ENCODE results near the gene COX5B. TPM values are rescaled to one million over a fixed set of nuclear protein-coding genes. Genes with fewer than 3 reads are reported as not detected.
A peak's percentile ranks its signal among the peaks of the same experiment; 100 is the strongest.

COX5B gene
- total RNA-seq, 2 donors from 2014 or later, result 211 to 233 TPM

DNA sequence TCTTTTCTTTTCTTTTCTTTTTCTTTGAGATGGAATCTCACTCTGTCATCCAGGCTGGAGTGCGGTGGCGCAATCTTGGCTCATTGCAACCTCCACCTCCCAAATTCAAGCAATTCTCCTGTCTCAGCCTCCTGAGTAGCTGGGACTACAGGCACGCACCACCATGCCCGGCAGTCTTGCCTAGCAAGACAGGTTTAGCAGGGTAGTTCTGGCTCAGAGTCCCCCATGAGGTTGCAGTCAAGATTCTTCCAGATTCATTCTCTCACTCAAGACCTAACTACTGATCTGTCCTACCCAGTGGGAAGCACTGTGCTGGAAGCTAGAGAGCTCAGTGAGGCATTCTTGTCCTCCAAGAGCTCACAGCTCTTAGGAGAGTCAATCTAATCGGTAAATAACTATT lies 49.9 kb downstream of the COX5B start:
- H3K4me3 ChIP-seq (ENCODE audit: low read length), result no peak overlapping the region
- Mint-ChIP-seq H3K4me3 (no peak overlapping the region), H3K36me3 (ENCODE audit: low read depth) (no peaks in the 10 kb centered on the region), H3K9me3 (no peaks in the 10 kb centered on the region), H3K27ac (no peak overlapping the region), H3K27me3 (ENCODE audit: insufficient read depth) (no peaks in the 10 kb centered on the region), H3K4me1 (peaks cover 30% of the 10 kb centered on the region)
- no peaks in the 10 kb centered on the region for H3K27me3 ChIP-seq (ENCODE audit: control insufficient read depth, insufficient read depth, low read length, poor library complexity, severe bottlenecking)
- peaks cover 2% of the 10 kb centered on the region for H3K4me1 ChIP-seq (ENCODE audit: control insufficient read depth, insufficient read depth, low read length)
- 89 to 100% methylated on average over 4 to 5 of the region's 5 CpGs for WGBS, 2 experiments (ENCODE audit: insufficient coverage in 1 of 2, insufficient read length in 1 of 2)
- TF ChIP-seq, protein P1, sequence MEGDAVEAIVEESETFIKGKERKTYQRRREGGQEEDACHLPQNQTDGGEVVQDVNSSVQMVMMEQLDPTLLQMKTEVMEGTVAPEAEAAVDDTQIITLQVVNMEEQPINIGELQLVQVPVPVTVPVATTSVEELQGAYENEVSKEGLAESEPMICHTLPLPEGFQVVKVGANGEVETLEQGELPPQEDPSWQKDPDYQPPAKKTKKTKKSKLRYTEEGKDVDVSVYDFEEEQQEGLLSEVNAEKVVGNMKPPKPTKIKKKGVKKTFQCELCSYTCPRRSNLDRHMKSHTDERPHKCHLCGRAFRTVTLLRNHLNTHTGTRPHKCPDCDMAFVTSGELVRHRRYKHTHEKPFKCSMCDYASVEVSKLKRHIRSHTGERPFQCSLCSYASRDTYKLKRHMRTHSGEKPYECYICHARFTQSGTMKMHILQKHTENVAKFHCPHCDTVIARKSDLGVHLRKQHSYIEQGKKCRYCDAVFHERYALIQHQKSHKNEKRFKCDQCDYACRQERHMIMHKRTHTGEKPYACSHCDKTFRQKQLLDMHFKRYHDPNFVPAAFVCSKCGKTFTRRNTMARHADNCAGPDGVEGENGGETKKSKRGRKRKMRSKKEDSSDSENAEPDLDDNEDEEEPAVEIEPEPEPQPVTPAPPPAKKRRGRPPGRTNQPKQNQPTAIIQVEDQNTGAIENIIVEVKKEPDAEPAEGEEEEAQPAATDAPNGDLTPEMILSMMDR (conservative IDR thresholded peaks at IDR 0.05), result no peak
- H3K9me3 ChIP-seq (ENCODE audit: control insufficient read depth, low read length), result no peaks in the 10 kb centered on the region
- no peak overlapping the region for H3K9ac ChIP-seq (ENCODE audit: extremely low read depth, low read length, poor library complexity, severe bottlenecking)
- no peaks in the 10 kb centered on the region for H3K36me3 ChIP-seq (ENCODE audit: control insufficient read depth, insufficient read depth, low read length)
- H3K27ac ChIP-seq (ENCODE audit: low read depth, low read length), result no peak overlapping the region
- peak; percentile 44 for DNase-seq

DNA sequence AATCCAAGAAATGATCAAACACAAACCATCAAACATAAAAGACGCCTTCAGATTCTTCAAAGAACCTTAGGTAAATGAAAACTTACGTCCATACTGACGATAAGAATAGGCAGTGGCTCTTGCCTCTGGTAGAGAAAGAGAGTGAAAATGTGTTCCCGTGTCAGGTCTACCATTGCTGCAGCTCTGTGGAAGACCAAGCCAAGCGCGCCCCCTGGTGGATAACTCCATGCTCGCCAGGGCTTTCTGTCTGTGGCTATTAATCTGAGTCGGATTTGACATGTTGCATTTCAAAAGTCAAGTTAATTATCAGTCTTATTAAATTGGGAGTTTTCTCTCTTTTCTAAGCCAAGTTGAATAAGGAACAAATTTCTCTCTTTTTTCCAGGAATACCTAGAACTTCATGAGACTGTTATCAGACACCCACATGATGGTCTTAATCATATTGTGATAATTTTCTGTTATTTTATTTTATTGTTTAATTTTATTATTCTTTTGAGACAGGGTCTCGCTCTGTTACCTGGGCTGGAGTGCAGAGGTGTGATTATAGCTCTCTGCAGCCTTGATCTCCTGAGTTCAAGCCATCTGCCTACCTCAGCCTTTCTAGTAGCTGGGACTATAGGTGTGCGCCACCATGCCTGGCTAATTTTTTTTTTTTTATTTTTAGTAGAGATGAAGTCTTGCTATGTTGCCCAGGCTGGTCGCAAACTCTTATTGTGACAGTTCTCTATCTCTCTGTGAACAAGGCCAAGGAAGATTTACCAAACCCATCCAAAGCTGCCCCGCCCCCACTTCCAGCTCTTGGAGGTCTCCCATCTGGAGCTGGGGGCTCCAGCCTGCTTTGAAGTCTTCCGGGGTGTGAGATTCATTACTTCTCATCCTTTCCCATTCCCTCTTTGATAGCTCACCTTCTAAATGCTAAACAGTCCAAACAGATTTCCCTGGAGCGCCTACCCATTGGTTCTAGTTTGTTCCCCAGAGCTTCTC lies 51.7 kb downstream of the COX5B start:
- Mint-ChIP-seq H3K9me3 (no peaks in the 10 kb centered on the region), H3K4me1 (peaks cover 23% of the 10 kb centered on the region), H3K4me3 (no peak overlapping the region), H3K36me3 (ENCODE audit: low read depth) (no peaks in the 10 kb centered on the region), H3K27me3 (ENCODE audit: insufficient read depth) (no peaks in the 10 kb centered on the region), H3K27ac (no peak overlapping the region)
- H3K9me3 ChIP-seq (ENCODE audit: control insufficient read depth, low read length), result no peaks in the 10 kb centered on the region
- peak; percentile 96 for DNase-seq
- H3K36me3 ChIP-seq (ENCODE audit: control insufficient read depth, insufficient read depth, low read length), result no peaks in the 10 kb centered on the region
- no peak overlapping the region for H3K9ac ChIP-seq (ENCODE audit: extremely low read depth, low read length, poor library complexity, severe bottlenecking)
- H3K4me1 ChIP-seq (ENCODE audit: control insufficient read depth, insufficient read depth, low read length), result peaks cover 2% of the 10 kb centered on the region
- TF ChIP-seq, protein P1 (conservative IDR thresholded peaks at IDR 0.05), result peak; percentile 98
- no peak overlapping the region for H3K27ac ChIP-seq (ENCODE audit: low read depth, low read length)
- no peaks in the 10 kb centered on the region for H3K27me3 ChIP-seq (ENCODE audit: control insufficient read depth, insufficient read depth, low read length, poor library complexity, severe bottlenecking)
- no peak overlapping the region for H3K4me3 ChIP-seq (ENCODE audit: low read length)
- 34 to 39% methylated on average over 5 to 14 of the region's 14 CpGs for WGBS, 2 experiments (ENCODE audit: insufficient coverage in 1 of 2, insufficient read length in 1 of 2)

Other genes starting within 250 kb of the COX5B start
- gene ANKRD36B, start 56.2 kb upstream of the COX5B start, total RNA-seq, result 10 to 100 TPM; 41.8 to 53.9 TPM
- gene ACTR1B, start 18.0 kb downstream of the COX5B start, total RNA-seq, result 10 to 100 TPM; 71.8 to 75.0 TPM
- 10 to 100 TPM; 12.5 to 17.4 TPM for gene C2orf92, start 23.7 kb downstream of the COX5B start, total RNA-seq
- 10 to 100 TPM in 1 of 2 donors, 1 to 10 TPM in 1; 8.3 to 10.4 TPM for gene ZAP70, start 67.5 kb downstream of the COX5B start, total RNA-seq